ENCODE results near the gene TTC6.

The TTC6 gene

GRCh38 chr14:37603688-37604251, 8.3 kb downstream of the TTC6 start:
- no peak for TF ChIP-seq JUND (IDR thresholded peaks at IDR 0.05; ENCODE audit: low read depth)
- no peak for DNase-seq (ENCODE audit: low read depth in 1 of 2, low spot score in 1 of 2)
- in situ Hi-C loops (cut with HindIII; ENCODE audit: low pct_unique_long_range_greater_than_20kb, low sequenced_read_pairs) = no loop called here

GRCh38 chr14:37606678-37607077, 11.2 kb downstream of the TTC6 start:
- DNase-seq (ENCODE audit: low read depth in 1 of 2, low spot score in 1 of 2) = no peak
- TF ChIP-seq JUND (IDR thresholded peaks at IDR 0.05; ENCODE audit: low read depth) = no peak
- in situ Hi-C loops (cut with HindIII; ENCODE audit: low pct_unique_long_range_greater_than_20kb, low sequenced_read_pairs) = no loop called here

- no peak for TF ChIP-seq JUND (IDR thresholded peaks at IDR 0.05; ENCODE audit: low read depth)
- in situ Hi-C loops (cut with HindIII; ENCODE audit: low pct_unique_long_range_greater_than_20kb, low sequenced_read_pairs) = no loop called here
- no peak for DNase-seq (ENCODE audit: low read depth in 1 of 2, low spot score in 1 of 2)
These were observed 13.2 kb downstream of the TTC6 start for GRCh38 chr14:37608649-37609048.

DNA sequence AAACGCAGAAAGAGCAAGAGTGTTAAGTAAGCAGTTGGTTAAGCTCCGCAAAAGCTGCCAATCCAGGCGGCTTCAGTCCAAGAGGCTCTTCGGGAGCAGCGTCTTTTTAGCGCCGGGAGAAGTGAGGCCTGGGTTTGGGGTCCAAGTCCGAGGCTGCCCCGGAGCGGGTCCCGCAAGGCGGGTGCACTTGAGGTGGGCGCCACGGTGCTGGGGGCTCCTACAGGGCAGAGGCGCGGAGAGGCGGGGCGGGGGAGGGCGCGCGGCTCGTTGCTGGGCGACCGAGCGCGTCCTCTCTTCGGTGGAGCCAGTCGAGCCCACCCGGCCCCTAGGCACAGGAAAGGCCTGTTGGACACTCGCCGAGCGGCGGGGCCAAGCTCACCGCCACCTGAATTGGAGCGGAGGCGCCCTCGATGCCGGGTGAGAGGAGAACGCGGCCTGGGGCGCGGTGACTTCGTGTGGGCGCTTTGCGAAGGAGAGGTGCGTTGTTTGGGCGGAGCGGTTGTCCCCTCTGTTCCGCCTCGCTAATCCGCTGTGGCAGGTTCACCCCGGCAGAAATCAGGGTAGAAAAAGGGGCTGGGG, 15.6 kb downstream of the TTC6 start:
- no peak for TF ChIP-seq JUND (IDR thresholded peaks at IDR 0.05; ENCODE audit: low read depth)
- DNase-seq (ENCODE audit: low read depth in 1 of 2, low spot score in 1 of 2) = no peak
- in situ Hi-C loops (cut with HindIII; ENCODE audit: low pct_unique_long_range_greater_than_20kb, low sequenced_read_pairs) = no loop called here

DNA sequence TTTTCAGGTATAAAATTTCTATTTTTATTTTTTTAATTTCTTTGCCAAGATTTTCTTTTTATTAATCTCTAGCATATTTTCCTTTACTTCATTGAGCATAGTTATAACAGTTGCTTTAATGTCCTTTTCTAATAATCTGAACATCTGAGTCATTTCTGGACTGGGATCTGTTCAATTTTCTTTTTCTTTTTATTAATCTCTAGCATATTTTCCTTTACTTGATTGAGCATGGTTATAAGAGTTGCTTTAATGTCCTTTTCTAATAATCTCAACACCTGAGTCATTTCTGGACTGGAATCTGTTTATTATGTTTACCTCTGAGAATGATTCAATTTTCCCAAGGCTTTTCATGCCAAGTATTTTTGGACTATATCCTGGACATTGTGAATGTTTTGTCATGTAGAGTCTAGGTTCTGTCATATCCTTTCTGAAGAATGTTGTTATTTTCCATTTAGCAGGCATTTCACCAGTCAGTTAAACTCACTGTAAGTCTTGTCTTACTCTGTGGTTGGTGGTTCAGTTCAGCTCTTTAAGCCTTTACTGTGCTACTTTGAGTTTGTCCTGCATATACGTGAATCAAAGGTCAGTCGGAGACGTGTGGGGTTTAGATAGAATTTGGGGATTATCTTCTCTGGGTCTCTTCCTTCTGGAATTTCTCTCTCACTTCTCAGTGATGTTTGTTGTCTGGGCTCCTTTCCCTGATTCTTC, 20.3 kb downstream of the TTC6 start:
- in situ Hi-C loops (cut with HindIII; ENCODE audit: low pct_unique_long_range_greater_than_20kb, low sequenced_read_pairs) = no loop called here
- DNase-seq (ENCODE audit: low read depth in 1 of 2, low spot score in 1 of 2) = no peak
- TF ChIP-seq JUND (IDR thresholded peaks at IDR 0.05; ENCODE audit: low read depth) = no peak

DNA sequence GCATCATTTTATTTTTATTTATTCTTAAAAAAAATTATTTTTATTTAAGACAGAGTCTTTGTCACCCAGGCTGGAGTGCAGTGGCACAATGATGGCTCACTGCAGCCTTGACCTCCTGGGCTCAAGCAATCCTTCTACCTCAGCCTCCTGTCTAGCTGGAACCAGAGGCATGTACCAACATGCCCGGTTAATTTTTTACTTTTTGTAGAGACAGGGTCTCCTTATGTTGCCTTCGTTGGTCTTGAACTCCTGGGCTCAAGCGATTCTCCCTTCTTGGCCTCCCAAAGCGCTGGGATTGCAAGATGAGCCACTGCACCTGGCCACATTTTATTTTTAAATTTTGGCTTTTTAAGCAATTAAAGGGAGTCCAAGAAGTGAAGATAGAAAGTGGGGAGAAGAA, 21.4 kb downstream of the TTC6 start:
- in situ Hi-C loops (cut with HindIII; ENCODE audit: low pct_unique_long_range_greater_than_20kb, low sequenced_read_pairs) = no loop called here
- TF ChIP-seq JUND (IDR thresholded peaks at IDR 0.05; ENCODE audit: low read depth) = no peak
- DNase-seq (ENCODE audit: low read depth in 1 of 2, low spot score in 1 of 2) = no peak

DNA sequence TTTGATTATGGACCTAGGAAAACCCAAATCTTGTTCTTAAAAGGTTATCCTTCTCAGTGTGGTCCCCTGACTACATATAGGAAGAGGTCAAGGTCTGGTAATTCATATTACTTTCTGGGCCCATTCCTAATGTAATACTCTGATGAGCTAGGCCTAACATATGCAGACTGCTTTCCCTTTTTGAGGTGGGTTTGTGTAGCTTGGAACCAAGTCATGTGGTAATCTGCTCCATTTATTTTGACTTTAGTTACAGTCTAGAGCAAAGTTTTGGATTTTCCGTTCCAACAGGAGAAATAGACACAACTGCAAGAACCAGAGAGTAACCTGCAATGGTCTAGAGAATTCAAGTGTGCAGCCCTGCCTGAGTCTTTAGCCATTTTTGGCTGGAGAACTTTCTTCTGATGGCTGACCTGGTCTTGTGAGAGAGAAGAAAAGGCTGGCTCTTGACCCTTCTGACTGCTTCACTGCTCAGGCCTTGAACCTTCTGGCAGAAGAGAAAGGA, 22.5 kb downstream of the TTC6 start:
- no peak for DNase-seq (ENCODE audit: low read depth in 1 of 2, low spot score in 1 of 2)
- in situ Hi-C loops (cut with HindIII; ENCODE audit: low pct_unique_long_range_greater_than_20kb, low sequenced_read_pairs) = no loop called here
- no peak for TF ChIP-seq JUND (IDR thresholded peaks at IDR 0.05; ENCODE audit: low read depth)

GRCh38 chr14:37618498-37619028, 23.1 kb downstream of the TTC6 start:
- no peak for TF ChIP-seq JUND (IDR thresholded peaks at IDR 0.05; ENCODE audit: low read depth)
- peak in 1 of 2 experiments; percentile 73 for DNase-seq (ENCODE audit: low read depth in 1 of 2, low spot score in 1 of 2)
- in situ Hi-C loops (cut with HindIII; ENCODE audit: low pct_unique_long_range_greater_than_20kb, low sequenced_read_pairs) = no loop called here

GRCh38 chr14:37620856-37621255, 25.4 kb downstream of the TTC6 start:
- in situ Hi-C loops (cut with HindIII; ENCODE audit: low pct_unique_long_range_greater_than_20kb, low sequenced_read_pairs) = no loop called here
- no peak for DNase-seq (ENCODE audit: low read depth in 1 of 2, low spot score in 1 of 2)

DNA sequence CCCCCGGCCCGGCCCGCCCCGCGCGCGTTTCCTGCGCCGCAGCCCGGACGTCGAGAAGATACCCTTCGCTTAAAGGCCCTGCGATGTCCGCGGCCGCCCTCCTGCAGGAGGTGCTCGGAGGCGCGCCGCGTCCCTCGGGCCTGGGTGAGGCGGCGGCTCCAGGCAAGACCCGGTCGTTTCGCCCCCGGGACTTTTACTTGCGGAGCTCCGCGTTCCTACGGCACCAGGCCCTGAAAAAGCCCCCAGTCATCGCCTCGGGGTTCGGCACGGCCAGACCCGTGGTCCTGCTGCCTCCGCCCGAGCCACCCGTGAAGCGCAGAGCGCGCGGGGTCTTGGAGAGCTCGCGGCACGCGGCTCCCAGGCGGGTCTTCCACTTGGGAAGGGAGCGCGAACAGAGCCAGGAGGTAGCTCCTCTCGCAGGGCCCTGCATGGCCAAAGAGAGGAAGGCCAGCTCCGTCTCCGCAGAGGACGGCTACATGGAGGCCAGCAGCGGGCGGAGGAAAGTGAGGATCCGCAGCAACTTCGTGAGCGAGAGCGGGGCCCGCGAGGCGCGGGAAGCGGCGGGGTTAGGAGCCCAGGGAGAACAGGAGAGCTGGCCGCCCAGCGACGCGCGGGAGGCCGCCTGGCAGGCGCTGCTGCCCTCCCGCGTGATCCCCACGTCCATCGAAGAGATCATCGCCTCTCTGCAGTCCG, 26.9 kb downstream of the TTC6 start:
- DNase-seq (ENCODE audit: low read depth in 1 of 2, low spot score in 1 of 2) = no peak
- in situ Hi-C loops (cut with HindIII; ENCODE audit: low pct_unique_long_range_greater_than_20kb, low sequenced_read_pairs) = no loop called here
- no peak for TF ChIP-seq JUND (IDR thresholded peaks at IDR 0.05; ENCODE audit: low read depth)

More at GRCh38 chr14:37620856-37621255, 25.4 kb downstream of the TTC6 start:
- no peak for TF ChIP-seq JUND (IDR thresholded peaks at IDR 0.05; ENCODE audit: low read depth)

- peak in 1 of 2 experiments; percentile 64 for DNase-seq (ENCODE audit: low read depth in 1 of 2, low spot score in 1 of 2)
- no peak for TF ChIP-seq JUND (IDR thresholded peaks at IDR 0.05; ENCODE audit: low read depth)
These were observed 28.1 kb downstream of the TTC6 start for GRCh38 chr14:37623426-37623951.

DNA sequence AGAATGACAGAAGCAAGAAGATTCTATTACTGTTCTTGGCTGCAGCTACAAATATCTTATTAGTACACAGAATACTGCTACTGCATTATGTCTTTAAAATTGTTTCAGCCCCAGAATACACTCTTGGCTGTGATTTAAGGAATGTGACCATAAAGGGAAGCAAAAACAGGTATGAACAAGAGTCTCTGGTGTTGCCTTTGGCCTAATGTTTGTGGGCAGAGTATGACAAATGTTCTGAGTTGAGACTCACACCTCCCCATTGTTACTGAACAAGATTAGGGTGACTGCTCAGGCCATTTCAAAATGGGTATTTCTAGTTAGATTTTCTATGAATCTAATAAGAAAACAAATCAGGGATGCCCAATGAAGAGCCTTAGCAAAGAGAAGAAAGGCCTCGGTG, 28.5 kb downstream of the TTC6 start:
- in situ Hi-C loops (cut with HindIII; ENCODE audit: low pct_unique_long_range_greater_than_20kb, low sequenced_read_pairs) = no loop called here
- TF ChIP-seq JUND (IDR thresholded peaks at IDR 0.05; ENCODE audit: low read depth) = no peak
- no peak for DNase-seq (ENCODE audit: low read depth in 1 of 2, low spot score in 1 of 2)

More at GRCh38 chr14:37623426-37623951, 28.1 kb downstream of the TTC6 start:
- in situ Hi-C loops (cut with HindIII; ENCODE audit: low pct_unique_long_range_greater_than_20kb, low sequenced_read_pairs) = no loop called here
